ENCODE measurements around the gene ZFAND2A.
A peak's percentile ranks its signal among the peaks of the same experiment; 100 is the strongest.

- no peak; the same call in 2 of the 3 replicates for TF ChIP-seq CTCF (IDR thresholded peaks at IDR 0.05)
- peak; percentile 31; the same call in 1 of the 2 replicates for TF ChIP-seq PHF8 (IDR thresholded peaks at IDR 0.05; ENCODE audit: borderline replicate concordance, low read depth)
- TF ChIP-seq CBX8 (IDR thresholded peaks at IDR 0.05), result no peak
- no peak for TF ChIP-seq FOSB (CRISPR knock-in tag; IDR thresholded peaks at IDR 0.05)
- no peak for TF ChIP-seq CEBPB (IDR thresholded peaks at IDR 0.05)
- no peak for TF ChIP-seq MYC (IDR thresholded peaks at IDR 0.05; ENCODE audit: borderline replicate concordance, low read length)
- TF ChIP-seq RAD21 (conservative IDR thresholded peaks at IDR 0.05 in 1 of 2, IDR thresholded peaks at IDR 0.05 in 1 of 2), result no peak
- no peak for TF ChIP-seq MAFK (IDR thresholded peaks at IDR 0.05; ENCODE audit: partially characterized antibody)
- peak; percentile 31 for TF ChIP-seq POLR2A (IDR thresholded peaks at IDR 0.05; ENCODE audit: low read length)
- TF ChIP-seq EHMT2 (IDR thresholded peaks at IDR 0.05; ENCODE audit: low read depth), result no peak
- no peak for TF ChIP-seq MAX (IDR thresholded peaks at IDR 0.05)
These were observed 22.4 kb downstream of the ZFAND2A start for GRCh38 chr7:1137517-1138167.
